NT2/D1 (cell line): ENCODE data around the gene SSUH2.

Experiments
- DNase-seq: peaks from one replicate; pipeline ENCODE4 v3.0.0-alpha.2; 2011; ENCODE audit warnings: low read depth, low spot score
- H3K27me3 ChIP-seq: 2 replicates; pipeline ENCODE4 v1.6.0; 2011; ENCODE audit warnings: mild to moderate bottlenecking; ENCODE audit not compliant: insufficient read length, insufficient read depth
- H3K36me3 ChIP-seq: 2 replicates; pipeline ENCODE4 v1.6.1; 2011; ENCODE audit warnings: mild to moderate bottlenecking, low read length, mixed read lengths; ENCODE audit not compliant: insufficient read depth, insufficient read length
- H3K4me1 ChIP-seq: 2 replicates; pipeline ENCODE4 v1.5.1; 2011; ENCODE audit not compliant: insufficient read depth, insufficient read length
- H3K4me3 ChIP-seq: 2 replicates; pipeline ENCODE4 v1.5.1; 2011; ENCODE audit warnings: low read depth; ENCODE audit not compliant: insufficient read length
- H3K9ac ChIP-seq: 2 replicates; pipeline ENCODE4 v1.6.0; 2011; ENCODE audit warnings: low read depth; ENCODE audit not compliant: insufficient read length
- H3K9me3 ChIP-seq: 2 replicates; pipeline ENCODE4 v1.5.1; 2011; ENCODE audit warnings: mild to moderate bottlenecking, low read length; ENCODE audit not compliant: insufficient read depth
- SUZ12 ChIP-seq: IDR thresholded peaks from 2 replicates; pipeline ENCODE4 v1.6.1; 2011; ENCODE audit not compliant: insufficient read length, insufficient read depth; ENCODE audit errors: extremely low read depth
- YY1 ChIP-seq: IDR thresholded peaks from 2 replicates; pipeline ENCODE4 v1.6.1; 2011; ENCODE audit not compliant: insufficient read length, insufficient read depth
- ZNF274 ChIP-seq: IDR thresholded peaks from 2 replicates; pipeline ENCODE4 v1.6.1; 2011; ENCODE audit warnings: mild to moderate bottlenecking, low read depth, low read length

SSUH2 gene

GRCh38 chr3:8663177-8664061 is 18.8 kb upstream of the SSUH2 start:
- Histone ChIP-seq H3K9ac (no peak overlapping the region), H3K36me3 (no peaks in the 10 kb centered on the region), H3K27me3 (no peaks in the 10 kb centered on the region), H3K4me1 (peaks cover 14% of the 10 kb centered on the region), H3K4me3 (no peak overlapping the region), H3K9me3 (no peaks in the 10 kb centered on the region)
- DNase-seq = peak; percentile 78
- no peak for TF ChIP-seq SUZ12
- TF ChIP-seq YY1 = no peak
- TF ChIP-seq ZNF274 = no peak

- no peaks in the 10 kb centered on the region for H3K27me3 ChIP-seq
- no peaks in the 10 kb centered on the region for H3K9me3 ChIP-seq
- TF ChIP-seq YY1 (no peak), SUZ12 (no peak), ZNF274 (no peak)
- H3K4me1 ChIP-seq = peaks cover 14% of the 10 kb centered on the region
- DNase-seq = no peak
- no peak overlapping the region for H3K4me3 ChIP-seq
- H3K36me3 ChIP-seq = no peaks in the 10 kb centered on the region
- H3K9ac ChIP-seq = no peak overlapping the region
Measured at GRCh38 chr3:8662594-8662993, 18.0 kb upstream of the SSUH2 start.

- DNase-seq = no peak
- H3K4me1 ChIP-seq = peaks cover 14% of the 10 kb centered on the region
- H3K4me3 ChIP-seq = no peak overlapping the region
- TF ChIP-seq ZNF274 = no peak
- TF ChIP-seq SUZ12 = no peak
- no peak for TF ChIP-seq YY1
- H3K36me3 ChIP-seq = no peaks in the 10 kb centered on the region
- no peak overlapping the region for H3K9ac ChIP-seq
- no peaks in the 10 kb centered on the region for H3K9me3 ChIP-seq
- no peaks in the 10 kb centered on the region for H3K27me3 ChIP-seq
Measured at GRCh38 chr3:8660175-8661118, 15.8 kb upstream of the SSUH2 start.

GRCh38 chr3:8659242-8659641 is 14.6 kb upstream of the SSUH2 start:
- TF ChIP-seq SUZ12 = no peak
- TF ChIP-seq YY1 = no peak
- TF ChIP-seq ZNF274 = no peak
- Histone ChIP-seq H3K4me3 (no peak overlapping the region), H3K36me3 (no peaks in the 10 kb centered on the region), H3K9ac (no peak overlapping the region), H3K27me3 (no peaks in the 10 kb centered on the region), H3K4me1 (peaks cover 14% of the 10 kb centered on the region), H3K9me3 (no peaks in the 10 kb centered on the region)
- no peak for DNase-seq

- DNase-seq = no peak
- TF ChIP-seq YY1 (no peak), SUZ12 (no peak), ZNF274 (no peak)
- Histone ChIP-seq H3K9me3 (0 out of 2 replicates have a peak, but pooled peaks cover 5% of the 10 kb centered on the region), H3K27me3 (no peaks in the 10 kb centered on the region), H3K4me1 (peaks cover 14% of the 10 kb centered on the region), H3K9ac (no peak overlapping the region), H3K36me3 (no peaks in the 10 kb centered on the region), H3K4me3 (no peak overlapping the region)
Measured at GRCh38 chr3:8658306-8659212, 14.0 kb upstream of the SSUH2 start.

GRCh38 chr3:8657804-8658305 is 13.3 kb upstream of the SSUH2 start:
- DNase-seq = no peak
- no peak overlapping the region for H3K9ac ChIP-seq
- H3K4me1 ChIP-seq = peaks cover 10% of the 10 kb centered on the region
- no peak overlapping the region for H3K4me3 ChIP-seq
- H3K27me3 ChIP-seq = no peaks in the 10 kb centered on the region
- TF ChIP-seq ZNF274 = no peak
- TF ChIP-seq SUZ12 = no peak
- TF ChIP-seq YY1 = no peak
- H3K9me3 ChIP-seq = 0 out of 2 replicates have a peak, but pooled peaks cover 5% of the 10 kb centered on the region
- no peaks in the 10 kb centered on the region for H3K36me3 ChIP-seq
